ENCODE results near the gene RAP1GAP. TPM values are rescaled to one million over a fixed set of nuclear protein-coding genes. Genes with fewer than 3 reads are reported as not detected.

RAP1GAP gene
- total and polyA plus RNA-seq, 2 of the 13 experiments (the other 11 are each of a cell fraction or from before 2014, with no cell fraction given) = 11.9 to 37.5 TPM

GRCh38 chr1:21616372-21616771 is 52.8 kb downstream of the RAP1GAP start:
- FAIRE-seq = no peak
- Histone ChIP-seq H3K36me3 (replicated peaks in 1 of 2; ENCODE audit: control insufficient read depth in 1 of 2, insufficient read depth in 2 of 2, low read length in 2 of 2) (peaks cover 18 to 46% of the 10 kb centered on the region in 2 experiments), H3K4me3 (replicated peaks in 1 of 3; ENCODE audit: insufficient read depth in 1 of 3, low read depth in 2 of 3, low read length in 3 of 3) (no peak overlapping the region), H3K79me2 (ENCODE audit: insufficient read depth, low read length) (peaks cover 6% of the 10 kb centered on the region), H3K27ac (ENCODE audit: extremely low read length, insufficient read depth, low read length) (no peak overlapping the region), H4K20me1 (ENCODE audit: insufficient read depth, low read length) (no peaks in the 10 kb centered on the region), H3K9ac (ENCODE audit: insufficient read depth, low read depth, low read length) (no peak overlapping the region), H3K4me2 (ENCODE audit: low read depth, low read length) (no peak overlapping the region), H3K4me1 (ENCODE audit: insufficient read depth, low read length) (peaks cover 7% of the 10 kb centered on the region), H3K27me3 (ENCODE audit: control insufficient read depth in 1 of 2, insufficient read depth in 2 of 2, low read length in 2 of 2) (no peaks in the 10 kb centered on the region), H2AFZ (ENCODE audit: low read length) (no peak overlapping the region), H3K9me3 (ENCODE audit: low read length) (no peaks in the 10 kb centered on the region)
- 89% methylated on average over 8 of the region's 8 CpGs for WGBS (ENCODE audit: low lambda C conversion rate)
- TF ChIP-seq CCDC6 (CRISPR knock-in tag; IDR thresholded peaks at IDR 0.05) = no peak
- TF ChIP-seq ZNF10 (CRISPR knock-in tag; IDR thresholded peaks at IDR 0.05; ENCODE audit: borderline replicate concordance, low read depth) = no peak
- no peak for TF ChIP-seq ZNF598 (CRISPR knock-in tag; IDR thresholded peaks at IDR 0.05; ENCODE audit: borderline replicate concordance)
- TF ChIP-seq RBM22 (optimal IDR thresholded peaks at IDR 0.05; ENCODE audit: low read length) = peak; percentile 17
- TF ChIP-seq CAMTA2 (CRISPR knock-in tag; IDR thresholded peaks at IDR 0.05; ENCODE audit: borderline replicate concordance) = no peak
- no TSS peak for BruUV-seq (replicated peaks)
- ChIA-PET POLR2A (no interaction called here), CTCF (ENCODE audit: low intra/inter-chr PET ratio, low total read pairs) (no interaction called here)
- ATAC-seq = no peak
- no peak for DNase-seq (ENCODE audit: low spot score)
- in situ Hi-C loops (cut with HindIII; ENCODE audit: extremely low pct_ligation_motif_present, low pct_unique_long_range_greater_than_20kb) = no loop called here
- intact Hi-C loops (cut with micrococcal nuclease; ENCODE audit: unreplicated experiment) = no loop called here

- H3K4me3 ChIP-seq (replicated peaks in 1 of 3; ENCODE audit: insufficient read depth in 1 of 3, low read depth in 2 of 3, low read length in 3 of 3) = no peak overlapping the region
- ChIA-PET POLR2A (no interaction called here), CTCF (ENCODE audit: low intra/inter-chr PET ratio, low total read pairs) (no interaction called here)
- H2AFZ ChIP-seq (ENCODE audit: low read length) = no peak overlapping the region
- no peak overlapping the region for H3K27ac ChIP-seq (ENCODE audit: extremely low read length, insufficient read depth, low read length)
- no peaks in the 10 kb centered on the region for H3K79me2 ChIP-seq (ENCODE audit: insufficient read depth, low read length)
- in situ Hi-C loops (cut with HindIII; ENCODE audit: extremely low pct_ligation_motif_present, low pct_unique_long_range_greater_than_20kb) (no loop called here), intact Hi-C loops (cut with micrococcal nuclease; ENCODE audit: unreplicated experiment) (no loop called here)
- peaks cover 21 to 56% of the 10 kb centered on the region in 2 experiments for H3K36me3 ChIP-seq (replicated peaks in 1 of 2; ENCODE audit: control insufficient read depth in 1 of 2, insufficient read depth in 2 of 2, low read length in 2 of 2)
- no peak overlapping the region for H3K9ac ChIP-seq (ENCODE audit: insufficient read depth, low read depth, low read length)
- no peaks in the 10 kb centered on the region for H4K20me1 ChIP-seq (ENCODE audit: insufficient read depth, low read length)
- no TSS peak for BruUV-seq (replicated peaks)
- 92% methylated on average over 4 of the region's 11 CpGs for WGBS (ENCODE audit: low lambda C conversion rate)
- H3K9me3 ChIP-seq (ENCODE audit: low read length) = no peaks in the 10 kb centered on the region
- no peaks in the 10 kb centered on the region for H3K27me3 ChIP-seq (ENCODE audit: control insufficient read depth in 1 of 2, insufficient read depth in 2 of 2, low read length in 2 of 2)
- peaks cover 7% of the 10 kb centered on the region; the same call in 1 of the 2 replicates for H3K4me1 ChIP-seq (ENCODE audit: insufficient read depth, low read length)
- H3K4me2 ChIP-seq (ENCODE audit: low read depth, low read length) = no peak overlapping the region
- FAIRE-seq = no peak
- no peak for DNase-seq (ENCODE audit: low spot score)
- no peak for ATAC-seq
- no peak for TF ChIP-seq GPN1 (CRISPR knock-in tag; IDR thresholded peaks at IDR 0.05; ENCODE audit: borderline replicate concordance)
- TF ChIP-seq, protein P1, sequence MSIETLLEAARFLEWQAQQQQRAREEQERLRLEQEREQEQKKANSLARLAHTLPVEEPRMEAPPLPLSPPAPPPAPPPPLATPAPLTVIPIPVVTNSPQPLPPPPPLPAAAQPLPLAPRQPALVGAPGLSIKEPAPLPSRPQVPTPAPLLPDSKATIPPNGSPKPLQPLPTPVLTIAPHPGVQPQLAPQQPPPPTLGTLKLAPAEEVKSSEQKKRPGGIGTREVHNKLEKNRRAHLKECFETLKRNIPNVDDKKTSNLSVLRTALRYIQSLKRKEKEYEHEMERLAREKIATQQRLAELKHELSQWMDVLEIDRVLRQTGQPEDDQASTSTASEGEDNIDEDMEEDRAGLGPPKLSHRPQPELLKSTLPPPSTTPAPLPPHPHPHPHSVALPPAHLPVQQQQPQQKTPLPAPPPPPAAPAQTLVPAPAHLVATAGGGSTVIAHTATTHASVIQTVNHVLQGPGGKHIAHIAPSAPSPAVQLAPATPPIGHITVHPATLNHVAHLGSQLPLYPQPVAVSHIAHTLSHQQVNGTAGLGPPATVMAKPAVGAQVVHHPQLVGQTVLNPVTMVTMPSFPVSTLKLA (IDR thresholded peaks at IDR 0.05) = no peak
- no peak for TF ChIP-seq HOXA9 (CRISPR knock-in tag; IDR thresholded peaks at IDR 0.05; ENCODE audit: borderline replicate concordance)
- no peak for TF ChIP-seq AGO2 (optimal IDR thresholded peaks at IDR 0.05; ENCODE audit: low read depth, low read length)
- no peak for TF ChIP-seq ZNF792 (CRISPR knock-in tag; IDR thresholded peaks at IDR 0.05)
- TF ChIP-seq ZFYVE20 (CRISPR knock-in tag; IDR thresholded peaks at IDR 0.05; ENCODE audit: borderline replicate concordance, low read depth) = no peak
- TF ChIP-seq ZSCAN29 (CRISPR knock-in tag; conservative IDR thresholded peaks at IDR 0.05) = no peak
- TF ChIP-seq MAFK (conservative IDR thresholded peaks at IDR 0.05 in 1 of 2, IDR thresholded peaks at IDR 0.05 in 1 of 2; ENCODE audit: low read length in 2 of 2) = no peak
- no peak for TF ChIP-seq ZNF296 (CRISPR knock-in tag; conservative IDR thresholded peaks at IDR 0.05)
- TF ChIP-seq ZNF772 (CRISPR knock-in tag; IDR thresholded peaks at IDR 0.05) = no peak
- TF ChIP-seq SRSF9 (IDR thresholded peaks at IDR 0.05; ENCODE audit: borderline replicate concordance, insufficient read depth, low read depth, low read length, poor library complexity, severe bottlenecking) = no peak
- no peak for TF ChIP-seq ZNF331 (CRISPR knock-in tag; IDR thresholded peaks at IDR 0.05)
These were observed 54.6 kb downstream of the RAP1GAP start for GRCh38 chr1:21614419-21615115.

Measured in HepG2 (cell line).